Kidney epithelial cell (primary cell): Measurements from ENCODE around the gene TMEM63A. TPM values are rescaled to one million over a fixed set of nuclear protein-coding genes. Genes with fewer than 3 reads are reported as not detected.

Experiments used
- DNase-seq: peaks from one replicate; pipeline ENCODE4 v3.0.0-alpha.2; 2010; ENCODE audit warnings: low read depth
- H3K27me3 ChIP-seq: 2 replicates; pipeline ENCODE4 v1.6.0; 2011; ENCODE audit warnings: low read length; ENCODE audit not compliant: control insufficient read depth, insufficient read depth
- H3K36me3 ChIP-seq: 2 replicates; pipeline ENCODE4 v1.5.1; 2011; ENCODE audit warnings: low read length; ENCODE audit not compliant: control insufficient read depth, insufficient read depth
- H3K4me3 ChIP-seq: 2 replicates; pipeline ENCODE4 v1.5.1; 2011; ENCODE audit warnings: low read depth, mild to moderate bottlenecking, control low read depth, low read length
- total RNA-seq: library from RNA; depleted of rRNA; stranded (reverse); fragments of >200 nt; gene quantifications from 2 replicates; pipeline ENCODE4 v1.2.3, GENCODE V29; 2015
- TF ChIP-seq, protein P1 (sequence below): IDR thresholded peaks from 2 replicates; pipeline ENCODE4 v1.5.1; 2011; ENCODE audit warnings: mild to moderate bottlenecking, moderate library complexity, low read length, control low read depth, inconsistent platforms; ENCODE audit not compliant: insufficient read depth, poor library complexity, severe bottlenecking

Gene TMEM63A
- total RNA-seq, 1 donor from 2014 or later: 17.5 TPM

DNA sequence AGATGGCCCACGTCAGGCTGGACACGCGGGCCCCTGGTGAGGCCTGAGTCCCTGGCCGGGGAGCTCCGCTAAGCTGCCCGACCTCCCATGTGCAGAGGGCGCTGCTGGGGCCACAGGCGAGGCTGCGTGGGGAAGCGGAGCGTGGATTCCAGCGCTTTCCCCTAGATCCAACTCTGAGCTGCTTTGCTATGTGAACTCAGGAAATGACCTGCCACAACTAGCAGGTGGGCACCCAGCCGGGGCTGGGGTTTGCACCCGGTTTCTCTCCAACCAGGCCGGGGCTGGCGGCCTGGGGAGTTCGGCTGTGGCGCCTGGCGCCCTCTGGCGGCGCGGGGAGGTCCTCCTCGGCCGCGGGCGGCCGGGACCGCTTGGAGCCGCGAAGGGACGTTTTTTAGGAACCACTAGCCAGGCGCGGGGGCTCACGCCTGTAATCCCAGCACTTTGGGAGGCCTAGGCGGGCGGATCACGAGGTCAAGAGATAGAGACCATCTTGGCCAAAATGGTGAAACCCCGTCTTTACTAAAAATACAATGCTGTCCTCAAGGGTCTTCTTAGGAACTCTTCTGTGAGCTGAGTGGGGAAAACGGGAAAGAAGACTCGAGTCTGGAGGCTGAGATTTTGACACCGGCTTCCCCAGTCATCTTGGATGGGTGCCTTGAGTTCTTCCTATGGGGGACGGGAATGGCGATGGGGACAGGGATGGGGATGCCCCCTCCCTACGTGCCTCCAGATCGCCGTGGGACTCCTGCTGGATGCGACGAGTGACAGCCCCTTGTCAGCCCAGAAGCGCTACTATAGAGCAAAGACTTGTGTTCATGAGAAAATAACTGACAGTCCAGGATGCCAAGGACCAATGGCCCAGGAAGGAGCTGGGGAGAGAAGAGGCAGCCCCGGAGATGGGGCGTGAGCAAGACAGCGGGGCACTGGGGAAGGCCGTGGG, 29.3 kb upstream of the TMEM63A start:
- DNase-seq: no peak
- Histone ChIP-seq H3K4me3 (no peak overlapping the region), H3K36me3 (no peaks in the 10 kb centered on the region), H3K27me3 (no peaks in the 10 kb centered on the region)
- TF ChIP-seq, protein P1, sequence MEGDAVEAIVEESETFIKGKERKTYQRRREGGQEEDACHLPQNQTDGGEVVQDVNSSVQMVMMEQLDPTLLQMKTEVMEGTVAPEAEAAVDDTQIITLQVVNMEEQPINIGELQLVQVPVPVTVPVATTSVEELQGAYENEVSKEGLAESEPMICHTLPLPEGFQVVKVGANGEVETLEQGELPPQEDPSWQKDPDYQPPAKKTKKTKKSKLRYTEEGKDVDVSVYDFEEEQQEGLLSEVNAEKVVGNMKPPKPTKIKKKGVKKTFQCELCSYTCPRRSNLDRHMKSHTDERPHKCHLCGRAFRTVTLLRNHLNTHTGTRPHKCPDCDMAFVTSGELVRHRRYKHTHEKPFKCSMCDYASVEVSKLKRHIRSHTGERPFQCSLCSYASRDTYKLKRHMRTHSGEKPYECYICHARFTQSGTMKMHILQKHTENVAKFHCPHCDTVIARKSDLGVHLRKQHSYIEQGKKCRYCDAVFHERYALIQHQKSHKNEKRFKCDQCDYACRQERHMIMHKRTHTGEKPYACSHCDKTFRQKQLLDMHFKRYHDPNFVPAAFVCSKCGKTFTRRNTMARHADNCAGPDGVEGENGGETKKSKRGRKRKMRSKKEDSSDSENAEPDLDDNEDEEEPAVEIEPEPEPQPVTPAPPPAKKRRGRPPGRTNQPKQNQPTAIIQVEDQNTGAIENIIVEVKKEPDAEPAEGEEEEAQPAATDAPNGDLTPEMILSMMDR: peak; percentile 51

DNA sequence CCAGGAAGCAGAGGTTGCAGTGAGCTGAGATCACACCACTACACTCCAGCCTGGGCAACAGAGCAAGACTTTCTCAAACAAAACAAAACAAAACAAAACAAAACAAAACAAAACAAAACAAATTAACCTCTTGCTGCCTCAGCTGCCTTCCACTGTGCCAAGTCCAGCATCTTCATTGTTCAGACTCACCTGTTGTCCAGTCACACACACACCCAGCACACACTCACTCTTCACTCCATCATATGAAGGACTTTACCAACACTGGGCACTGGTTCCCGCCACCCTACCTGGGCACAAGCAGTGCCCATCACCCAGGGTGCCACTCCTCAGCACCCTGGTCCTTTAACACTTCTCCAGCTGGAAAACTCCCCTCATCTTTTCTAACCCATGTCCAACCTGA, 27.3 kb upstream of the TMEM63A start:
- Histone ChIP-seq H3K36me3 (no peaks in the 10 kb centered on the region), H3K4me3 (no peak overlapping the region), H3K27me3 (no peaks in the 10 kb centered on the region)
- TF ChIP-seq, protein P1: no peak
- no peak for DNase-seq

DNA sequence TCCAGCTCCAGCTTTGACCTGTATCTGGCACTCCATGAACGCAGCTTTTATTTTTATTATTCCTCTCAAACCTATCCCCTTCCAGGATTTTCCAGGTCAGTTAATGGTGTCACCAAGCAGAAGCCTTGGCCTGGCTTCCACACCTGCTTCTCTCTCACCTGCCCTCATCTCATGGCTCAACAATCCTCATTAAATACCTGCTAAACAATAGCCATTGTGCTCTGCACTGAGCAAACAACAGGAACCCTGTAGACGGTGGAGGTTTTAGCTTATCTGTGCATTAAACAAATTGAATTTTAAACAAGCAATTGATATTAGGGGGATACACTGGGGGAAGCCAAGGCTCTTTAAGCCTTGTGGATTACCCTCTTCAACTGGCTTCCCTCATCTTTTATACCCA, 26.6 kb upstream of the TMEM63A start:
- H3K36me3 ChIP-seq: no peaks in the 10 kb centered on the region
- DNase-seq: no peak
- H3K4me3 ChIP-seq: no peak overlapping the region
- TF ChIP-seq, protein P1: no peak
- H3K27me3 ChIP-seq: no peaks in the 10 kb centered on the region

DNA sequence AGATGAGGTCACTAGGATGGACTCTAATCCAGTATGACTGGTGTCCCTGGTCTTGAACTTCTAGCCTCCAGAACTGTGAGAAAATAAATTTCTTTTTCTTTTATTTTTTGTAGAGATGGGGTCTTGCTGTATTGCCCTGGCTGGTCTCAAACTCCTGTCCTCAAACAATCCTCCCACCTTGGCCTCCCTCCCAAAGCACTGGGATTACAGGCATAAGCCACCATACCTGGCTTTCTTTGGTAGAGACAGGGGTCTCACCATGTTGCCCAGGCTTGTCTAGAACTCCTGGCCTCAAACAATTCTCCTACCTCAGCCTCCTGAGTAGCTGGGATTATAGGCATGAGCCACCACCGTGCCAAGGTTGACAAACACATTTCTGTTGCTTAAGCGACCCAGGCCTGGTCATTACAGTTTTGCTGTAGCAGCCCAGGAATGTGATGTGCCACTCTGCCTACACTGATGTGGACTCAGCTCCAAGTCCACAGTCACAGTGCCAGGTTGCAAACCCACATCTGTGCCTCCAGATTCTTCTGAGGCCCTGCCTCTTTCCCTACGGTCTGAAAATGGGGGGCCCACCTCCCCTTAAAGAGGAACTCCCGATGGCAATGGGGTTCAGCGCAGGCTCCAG, 25.9 kb upstream of the TMEM63A start:
- Histone ChIP-seq H3K27me3 (no peaks in the 10 kb centered on the region), H3K4me3 (no peak overlapping the region), H3K36me3 (no peaks in the 10 kb centered on the region)
- TF ChIP-seq, protein P1: no peak
- no peak for DNase-seq

DNA sequence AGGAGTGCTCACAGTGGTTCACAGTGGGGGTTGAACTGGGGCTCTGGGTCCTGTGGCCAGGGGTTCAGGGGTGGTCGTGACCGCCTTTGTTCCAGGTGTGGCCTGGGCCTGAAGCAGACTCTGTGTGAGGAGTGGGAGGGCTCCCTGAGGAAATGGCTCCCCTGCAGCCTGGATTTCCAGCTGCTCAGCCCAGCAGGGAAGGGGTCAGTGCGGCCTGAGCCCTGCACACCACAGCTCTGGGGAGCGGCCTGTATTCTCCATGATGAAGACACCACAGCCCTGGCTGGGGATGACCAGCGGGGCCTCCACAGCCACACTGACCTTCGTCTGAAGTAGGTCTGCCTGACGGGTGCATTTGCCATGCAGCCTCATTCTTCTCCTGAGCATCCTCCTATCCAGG, 25.2 kb upstream of the TMEM63A start:
- DNase-seq: no peak
- H3K4me3 ChIP-seq: no peak overlapping the region
- H3K27me3 ChIP-seq: no peaks in the 10 kb centered on the region
- TF ChIP-seq, protein P1: no peak
- H3K36me3 ChIP-seq: no peaks in the 10 kb centered on the region
